Activated CD8-positive, alpha-beta memory T cell treated with anti-CD3 and anti-CD28 coated beads for 48 hours (primary cell): Measurements from ENCODE around the gene CDKAL1.

ENCODE experiments used
- DNase-seq, 3 experiments: peaks; one replicate each; pipeline ENCODE4 v3.0.0-alpha.2; 2020; ENCODE audit warnings: low read depth in 2 of 3, low spot score in 2 of 3

Gene CDKAL1

DNA sequence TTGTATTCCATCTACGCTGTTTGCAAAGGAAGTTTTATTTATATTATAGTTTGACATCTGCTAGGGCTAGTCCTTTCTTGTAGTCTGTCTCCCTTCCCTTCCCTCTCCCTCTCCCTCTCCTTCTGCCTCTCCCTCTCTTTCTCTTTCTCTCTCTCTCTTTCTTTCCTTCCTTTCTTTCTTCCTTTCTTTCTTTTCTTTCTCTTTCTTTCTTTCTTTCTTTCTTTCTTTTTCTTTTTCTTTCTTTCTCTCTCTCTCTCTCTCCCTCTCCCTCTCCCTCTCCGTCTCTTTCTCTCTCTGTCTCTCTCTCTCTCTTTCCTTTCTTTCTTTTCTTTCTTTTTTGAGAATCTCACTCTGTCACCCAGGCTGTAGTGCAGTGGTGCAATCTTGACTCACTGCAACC lies 137.8 kb downstream of the CDKAL1 start:
- DNase-seq = no peak

DNA sequence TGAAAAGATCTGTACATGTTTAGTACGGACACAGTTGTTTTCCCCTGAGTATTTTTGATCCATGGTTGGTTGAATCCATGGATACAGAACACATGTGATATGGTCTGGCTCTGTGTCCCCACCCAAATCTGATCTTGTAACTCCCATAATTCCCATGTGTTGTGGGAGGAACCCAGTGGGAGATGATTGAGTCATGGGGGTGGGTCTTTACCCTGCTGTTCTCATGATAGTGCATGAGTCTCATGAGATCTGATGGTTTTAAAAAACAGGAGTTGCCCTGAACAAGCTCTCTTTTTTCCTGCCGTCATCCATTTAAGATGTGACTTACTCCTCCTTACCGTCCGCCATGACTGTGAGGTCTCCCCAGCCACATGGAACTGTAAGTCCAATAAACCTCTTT lies 139.2 kb downstream of the CDKAL1 start:
- no peak for DNase-seq

DNA sequence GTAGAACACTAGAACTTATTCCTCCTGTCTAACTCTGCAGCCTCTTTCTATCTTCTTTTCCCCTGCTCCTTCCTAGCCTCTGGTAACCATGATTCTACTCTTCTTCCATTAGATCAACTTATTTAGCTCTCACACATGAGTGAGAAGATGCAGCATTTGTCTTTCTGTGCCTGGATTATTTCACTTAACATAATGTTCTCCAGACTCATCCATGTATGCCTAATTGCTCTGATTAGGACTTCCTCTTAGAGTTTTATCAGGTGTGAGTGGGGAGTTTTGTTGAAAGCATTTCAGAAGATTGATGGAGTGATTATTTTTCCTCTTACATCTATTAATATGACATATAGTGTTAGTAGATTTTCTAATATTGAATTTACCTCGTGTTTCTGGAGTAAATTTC lies 140.4 kb downstream of the CDKAL1 start:
- no peak for DNase-seq

DNA sequence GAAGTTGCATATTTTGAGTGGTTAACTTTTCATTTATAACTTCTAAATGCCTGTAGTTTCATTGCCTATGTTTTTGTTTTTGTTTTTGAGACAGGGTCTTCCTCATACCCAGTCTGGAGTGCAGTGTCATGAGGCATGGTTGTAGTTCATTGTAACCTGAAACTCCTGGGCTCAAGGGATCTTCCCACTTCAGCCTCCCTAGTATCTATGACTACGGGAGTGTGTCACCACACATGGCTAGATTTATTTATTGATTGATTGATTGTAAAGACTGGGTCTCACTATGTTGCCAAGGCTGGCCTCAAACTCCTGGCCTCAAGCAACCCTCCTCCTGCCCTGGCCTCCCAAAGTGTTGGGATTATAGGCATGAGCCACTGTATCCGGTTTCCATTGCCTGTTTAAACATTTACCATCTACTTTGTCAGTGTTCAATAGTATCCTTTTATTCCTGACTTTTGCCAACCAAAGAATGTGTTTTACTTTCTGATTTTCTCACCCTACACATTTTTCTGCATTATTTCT lies 144.6 kb downstream of the CDKAL1 start:
- no peak for DNase-seq

DNA sequence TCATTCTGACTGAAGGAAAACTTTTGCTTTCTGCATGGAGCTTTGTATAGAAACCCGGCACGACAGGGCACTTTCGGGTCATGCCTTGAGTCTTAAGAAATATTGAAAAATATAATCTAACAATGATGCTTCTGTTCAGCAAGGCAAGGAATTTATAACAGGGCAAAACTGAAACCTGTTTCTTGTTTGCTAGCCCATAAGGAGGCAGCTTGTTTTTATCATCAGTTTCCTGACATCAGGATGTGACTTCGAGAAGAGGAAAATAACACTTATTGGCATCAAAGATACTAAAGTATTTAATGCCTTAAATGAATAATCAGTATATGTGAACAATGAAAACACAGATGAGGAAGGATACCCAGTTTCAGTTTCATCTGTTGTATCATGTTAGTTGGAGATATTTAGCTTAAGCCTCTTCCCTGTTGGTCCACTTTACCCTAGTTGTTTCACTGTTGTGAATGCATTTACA lies 146.5 kb downstream of the CDKAL1 start:
- DNase-seq = no peak

DNA sequence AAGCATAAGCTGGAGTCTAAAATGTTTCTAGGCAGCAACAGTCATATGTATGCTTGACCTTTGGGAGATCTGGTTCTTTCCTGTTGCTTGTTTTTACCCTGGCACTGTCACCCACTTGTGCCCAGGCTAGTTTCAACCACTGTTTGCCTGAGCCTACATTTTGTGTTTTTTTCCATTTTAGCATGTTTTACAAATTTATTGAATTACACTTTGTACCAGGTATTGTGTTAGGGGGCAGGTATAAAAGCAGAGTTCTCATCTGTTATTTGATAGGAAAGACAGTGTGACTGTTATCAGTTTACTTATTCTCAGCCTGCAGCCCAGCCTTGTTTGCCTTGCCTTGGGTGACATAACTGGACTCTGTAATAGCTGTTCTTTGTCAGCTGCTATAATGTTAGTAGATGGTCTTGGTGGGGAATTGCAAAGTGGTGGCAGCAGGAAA lies 147.0 kb downstream of the CDKAL1 start:
- no peak for DNase-seq

DNA sequence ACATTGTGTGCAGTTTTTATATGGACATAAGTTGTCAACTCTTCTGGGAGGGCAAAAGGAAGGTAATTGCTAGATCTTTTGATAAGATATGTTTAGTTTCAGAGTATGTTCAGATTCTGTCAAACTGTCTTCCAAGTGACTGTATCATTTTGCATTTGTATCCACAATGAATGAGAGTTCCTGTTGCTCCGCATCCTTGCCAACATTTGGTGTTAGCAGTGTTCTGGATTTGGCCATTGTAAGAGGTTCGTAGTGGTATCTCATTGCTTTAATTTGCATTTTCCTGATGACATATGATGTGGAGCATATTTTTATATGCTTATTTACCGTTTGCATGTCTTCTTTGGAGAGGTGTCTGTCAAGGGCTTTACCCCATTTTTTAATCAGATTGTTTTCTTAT lies 150.2 kb downstream of the CDKAL1 start:
- no peak for DNase-seq

DNA sequence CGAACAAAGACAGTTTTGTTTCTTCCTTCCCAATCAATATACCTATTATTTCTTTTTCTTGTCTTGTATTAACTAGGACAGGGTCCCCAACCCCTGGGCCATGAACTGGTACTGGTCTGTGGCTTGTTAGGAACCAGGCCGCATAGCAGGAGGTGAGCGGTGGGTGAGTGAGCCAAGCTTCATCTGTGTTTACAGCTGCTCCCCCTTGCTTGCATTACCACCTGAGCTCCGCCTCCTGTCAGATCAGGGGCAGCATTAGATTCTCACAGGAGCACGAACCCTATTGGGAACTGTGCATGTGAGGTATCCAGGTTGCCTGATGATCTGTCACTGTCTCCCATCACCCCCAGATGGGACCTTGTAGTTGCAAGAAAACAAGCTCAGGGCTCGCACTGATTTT lies 151.9 kb downstream of the CDKAL1 start:
- DNase-seq = no peak

DNA sequence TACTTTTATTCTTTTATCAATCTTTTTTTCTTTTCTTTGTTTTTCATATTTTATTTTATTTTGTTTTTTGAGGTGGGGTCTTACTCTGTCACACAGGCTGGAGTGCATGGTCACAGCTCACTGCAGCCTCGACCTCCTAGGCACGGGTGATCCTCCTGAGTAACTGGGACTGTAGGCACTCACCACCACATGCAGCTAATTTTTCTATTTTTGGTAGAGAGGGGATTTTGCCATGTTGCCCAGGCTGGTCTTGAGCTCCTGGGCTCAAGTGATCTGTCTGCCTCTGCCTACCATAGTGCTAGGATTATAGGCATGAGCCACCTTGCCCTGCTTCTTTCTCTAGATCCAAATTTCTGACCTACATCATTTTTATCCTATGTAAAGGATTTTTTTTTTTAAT lies 153.2 kb downstream of the CDKAL1 start:
- no peak for DNase-seq

DNA sequence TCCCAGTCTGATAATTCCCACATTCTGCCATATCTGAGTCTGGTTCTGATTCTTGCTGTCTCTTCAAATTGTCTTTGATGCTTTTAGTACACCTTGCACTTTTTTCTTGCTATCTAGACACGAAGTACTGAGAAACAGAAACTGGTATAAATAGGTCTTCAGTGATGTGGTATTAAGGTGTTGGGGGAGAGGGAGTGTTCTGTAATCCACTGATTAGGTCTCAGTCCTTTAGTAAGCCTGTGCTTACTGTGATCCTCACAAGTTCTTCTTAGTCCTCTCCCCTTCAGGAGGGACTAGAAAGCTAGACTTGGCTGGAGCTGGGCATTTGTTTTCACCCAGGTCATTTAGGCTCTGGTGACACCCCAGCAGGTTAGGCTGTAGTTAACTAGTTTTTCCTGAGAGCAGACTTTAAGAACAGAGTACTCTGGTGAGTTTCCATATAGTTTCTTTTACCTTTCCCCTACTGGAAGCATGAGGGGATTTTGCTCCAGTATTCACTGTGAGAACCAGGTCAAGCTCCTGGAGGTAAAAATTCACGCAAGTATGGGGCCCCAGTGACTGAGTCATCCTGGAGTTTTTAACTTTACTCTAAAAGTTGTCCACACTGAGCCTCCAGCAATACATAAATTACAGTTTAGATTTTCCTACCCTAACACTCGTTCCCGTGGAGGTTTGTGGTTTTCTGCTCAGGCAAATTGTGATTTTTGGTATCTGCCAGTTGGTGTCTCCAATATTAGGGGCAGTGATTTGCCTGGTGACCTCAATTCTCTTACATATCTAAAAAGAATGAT lies 154.6 kb downstream of the CDKAL1 start:
- no peak for DNase-seq

DNA sequence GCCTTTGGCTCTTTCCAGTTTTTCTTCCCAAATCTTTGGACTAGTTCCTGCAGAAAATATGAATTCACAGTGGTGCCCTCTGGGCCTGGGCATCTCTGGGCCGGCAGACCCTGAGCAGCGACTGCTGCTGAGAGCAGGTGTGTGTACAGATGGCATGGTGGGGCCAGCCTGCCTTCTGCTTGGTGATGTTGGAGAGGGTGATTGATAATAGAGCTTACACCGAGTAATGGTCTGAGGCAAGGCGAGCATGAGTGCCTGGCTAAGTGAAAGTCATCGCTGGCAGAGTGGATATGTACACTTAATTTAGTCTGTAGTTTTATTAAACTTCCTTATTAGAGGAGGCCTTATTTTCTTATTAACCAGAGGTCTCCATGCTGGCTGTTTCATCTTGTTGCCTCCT lies 156.9 kb downstream of the CDKAL1 start:
- no peak for DNase-seq

DNA sequence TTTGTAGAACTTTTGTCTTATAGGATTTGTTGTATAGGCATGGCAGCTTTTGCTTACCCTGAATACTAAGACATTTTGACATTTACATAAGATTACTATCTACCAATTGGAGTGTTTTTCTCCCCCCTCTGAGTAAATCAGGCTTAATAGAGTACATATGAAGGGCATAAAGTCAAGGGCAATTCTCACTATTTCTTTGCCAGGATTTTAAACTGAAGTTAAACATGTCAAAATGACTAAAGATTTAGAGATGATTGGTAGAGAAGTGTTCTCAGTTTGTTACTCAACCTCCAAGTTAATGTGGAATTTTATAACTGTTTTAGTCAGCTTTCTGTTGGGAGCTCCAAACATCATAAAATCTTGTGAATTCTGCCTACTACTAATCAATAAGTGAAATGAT lies 157.8 kb downstream of the CDKAL1 start:
- DNase-seq = no peak

DNA sequence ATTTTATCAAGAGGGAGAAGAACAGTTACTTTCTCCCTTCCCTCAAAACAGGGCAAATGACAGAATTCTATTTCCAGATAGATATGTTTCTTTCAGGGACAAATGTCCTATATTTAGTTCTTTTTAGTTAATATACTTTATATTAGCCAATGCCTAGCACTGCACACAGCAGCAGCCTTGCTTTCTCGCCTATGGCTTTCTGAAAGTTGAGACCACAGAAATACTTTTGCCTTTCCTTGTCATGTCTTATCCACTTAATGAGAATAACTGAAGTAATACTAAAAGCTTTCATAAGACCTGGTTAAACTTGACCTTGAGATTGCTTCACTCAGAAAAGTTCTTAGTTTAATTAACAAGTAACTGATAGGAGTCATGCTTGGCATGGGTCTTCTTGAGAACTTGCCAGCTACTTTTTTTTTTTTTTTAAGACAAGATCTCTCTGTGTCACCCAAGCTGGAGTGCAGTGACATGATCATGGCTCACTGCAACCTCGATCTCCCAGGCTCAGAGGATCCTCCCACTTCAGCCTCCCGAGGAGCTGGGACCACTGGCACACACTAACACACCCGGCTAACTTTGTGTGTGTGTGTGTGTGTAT lies 159.3 kb downstream of the CDKAL1 start:
- no peak for DNase-seq

DNA sequence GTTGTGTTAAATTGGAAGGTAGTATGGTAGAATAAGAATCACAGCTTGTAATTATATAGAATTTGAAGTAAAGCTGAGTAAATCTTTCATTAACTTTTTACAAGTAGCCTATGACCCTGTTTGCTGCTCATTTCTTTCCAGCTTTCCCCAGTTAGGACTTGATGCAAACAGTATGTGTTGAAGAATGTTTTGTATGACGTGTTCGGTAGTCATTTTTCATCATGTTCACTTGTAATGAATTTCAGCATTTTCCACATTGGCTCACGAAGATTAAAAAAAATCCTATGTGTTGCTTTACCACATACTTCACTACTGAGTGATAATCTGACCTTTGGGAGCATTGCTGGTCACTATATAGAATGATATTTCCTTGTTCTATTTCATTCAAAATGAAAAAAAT lies 162.4 kb downstream of the CDKAL1 start:
- no peak for DNase-seq

DNA sequence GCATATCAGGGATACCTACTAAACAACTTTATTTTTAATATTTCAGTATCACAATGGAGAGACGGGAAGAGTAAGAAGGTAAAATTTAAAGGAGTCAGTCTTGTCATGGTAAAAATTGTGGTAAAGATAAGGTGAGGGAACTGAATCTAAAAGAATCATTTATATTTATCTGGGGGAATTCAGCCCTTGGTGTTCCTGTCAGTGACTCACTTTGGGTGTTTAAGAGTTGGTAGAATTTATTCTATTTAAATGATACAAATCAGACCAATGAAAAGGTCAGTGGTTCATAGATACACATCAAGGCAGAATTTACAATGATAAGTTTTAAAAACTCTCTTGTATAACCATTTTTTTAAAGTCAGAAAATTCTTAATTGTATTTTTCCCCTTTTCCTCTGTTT lies 164.4 kb downstream of the CDKAL1 start:
- DNase-seq = no peak

DNA sequence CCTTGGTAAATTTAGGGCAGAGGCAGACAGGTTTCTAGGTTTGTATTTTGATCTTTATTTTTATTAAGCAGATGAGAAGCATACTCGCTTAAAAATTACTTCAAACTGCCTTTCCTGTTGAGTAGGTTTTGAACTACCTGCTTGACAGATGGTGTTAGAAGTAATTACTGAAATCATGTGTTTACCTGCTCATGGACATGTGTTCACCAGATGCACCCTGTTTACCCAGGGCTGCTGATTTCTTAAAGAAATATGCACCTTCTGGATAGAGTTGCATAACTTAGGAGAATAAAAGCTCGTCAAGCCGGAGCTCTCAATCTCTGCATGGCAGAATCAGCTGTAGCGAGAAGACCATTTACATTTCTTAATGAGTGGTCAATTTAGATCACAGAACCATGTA lies 165.1 kb downstream of the CDKAL1 start:
- DNase-seq = no peak

DNA sequence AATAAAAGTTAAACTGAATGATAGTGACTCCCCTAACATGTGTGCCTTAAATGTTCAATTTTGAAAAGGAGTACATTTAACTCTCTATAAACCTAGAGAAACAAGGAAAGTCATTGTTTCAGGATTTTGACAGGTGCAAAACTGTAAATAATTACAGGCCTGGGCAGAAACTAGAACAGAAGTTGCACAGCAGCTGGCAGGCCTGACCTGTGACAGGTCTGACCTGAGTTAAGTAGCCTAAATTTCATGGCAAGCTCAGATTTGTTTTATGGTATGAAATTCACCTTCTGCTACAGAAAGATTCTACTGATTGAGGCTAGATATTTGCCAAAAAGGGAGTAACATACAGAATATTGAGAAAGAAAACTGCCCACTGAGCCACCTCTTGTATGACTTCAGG lies 166.1 kb downstream of the CDKAL1 start:
- no peak for DNase-seq

DNA sequence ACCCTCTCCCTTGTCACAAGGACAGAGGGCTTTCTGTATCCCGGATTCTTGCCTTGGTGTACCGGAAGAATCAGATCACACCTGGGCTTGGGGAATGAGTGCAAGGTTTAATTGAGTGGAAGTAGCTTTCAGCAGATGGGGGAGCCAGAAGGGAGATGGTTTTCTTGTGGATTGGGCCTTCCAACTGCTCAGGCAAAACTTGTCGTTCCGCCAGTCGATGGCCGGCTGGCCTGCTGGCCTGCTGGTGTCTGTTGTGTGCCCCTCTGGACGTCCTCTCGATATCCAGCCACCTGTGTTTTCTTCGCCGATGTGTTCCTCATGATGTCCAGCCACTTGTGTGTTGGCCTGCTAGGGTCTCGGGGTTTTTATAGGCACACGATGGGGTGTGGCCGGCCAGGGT lies 168.1 kb downstream of the CDKAL1 start:
- no peak for DNase-seq

DNA sequence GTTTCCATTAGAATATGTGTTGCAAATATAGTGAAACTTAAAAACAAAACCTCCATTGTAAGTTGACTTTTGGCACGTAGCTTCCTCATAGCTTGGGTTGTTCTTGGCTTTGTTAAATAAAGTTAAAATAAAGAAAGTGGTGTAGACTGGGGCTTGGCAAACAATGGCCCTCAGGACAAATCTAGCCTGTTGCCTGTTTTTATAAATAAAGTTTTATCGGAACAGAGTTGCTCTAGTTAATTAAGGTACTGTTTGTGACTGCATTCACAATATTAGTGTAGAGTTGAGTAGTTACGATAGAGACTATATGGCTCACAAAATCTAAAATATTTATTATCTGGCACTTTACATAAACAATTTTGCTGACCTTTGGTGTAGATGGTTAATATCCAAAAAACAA lies 168.8 kb downstream of the CDKAL1 start:
- DNase-seq = no peak

DNA sequence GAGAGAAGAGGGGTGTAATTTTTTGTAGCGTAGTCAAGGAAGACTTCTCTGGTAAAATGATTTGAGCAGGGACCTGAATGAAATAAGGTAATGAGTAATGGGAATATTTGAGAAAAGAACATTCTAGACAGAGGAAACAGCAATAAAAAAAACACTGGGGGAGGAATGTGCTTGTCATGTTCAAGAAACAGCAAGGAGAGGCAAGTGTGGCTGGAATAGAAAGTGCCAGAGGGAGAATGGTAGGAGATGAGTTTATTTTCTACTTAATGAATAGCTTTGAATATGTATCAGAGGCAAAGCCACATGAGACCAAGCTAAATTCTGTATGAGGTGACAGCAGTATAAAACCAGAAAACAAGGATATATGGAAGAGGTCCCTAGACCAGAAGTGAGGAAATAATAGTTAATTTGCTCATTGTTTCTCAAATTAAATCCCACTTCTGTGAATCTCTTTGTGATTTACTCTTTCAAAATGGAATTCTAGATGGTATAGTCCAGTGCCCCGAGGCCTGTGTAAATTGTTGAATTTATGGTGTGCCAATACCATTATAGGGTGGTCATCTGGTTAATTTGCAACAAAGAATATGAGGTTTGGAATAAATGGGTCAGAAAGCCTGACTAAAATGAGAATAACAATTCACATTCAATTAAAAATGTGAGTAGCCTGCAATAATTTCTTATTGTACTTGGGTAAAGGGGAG lies 170.2 kb downstream of the CDKAL1 start:
- no peak for DNase-seq

DNA sequence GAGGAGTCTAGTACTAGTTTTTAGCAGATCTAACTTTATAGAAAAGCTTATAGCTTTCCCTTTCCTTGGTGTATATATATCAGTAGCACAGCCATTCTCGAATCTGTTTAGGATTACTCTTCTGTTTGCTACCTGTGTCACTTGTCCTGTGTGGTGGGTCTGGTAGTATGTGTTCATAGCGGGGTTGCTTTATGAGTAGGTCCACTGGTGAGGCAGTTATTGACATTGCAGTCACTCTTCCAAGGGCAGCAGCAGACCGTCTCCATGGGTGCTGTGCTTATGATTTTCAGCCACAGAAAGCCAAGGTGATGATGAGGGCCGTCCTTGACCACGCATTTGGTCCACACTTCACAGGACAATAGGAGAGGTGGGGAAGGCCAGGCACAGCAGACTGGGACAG lies 171.5 kb downstream of the CDKAL1 start:
- no peak for DNase-seq
